WERI-Rb-1 (cell line): ENCODE measurements around the gene NTN1.

Experiments
- DNase-seq: peaks from one replicate; pipeline ENCODE4 v3.0.0-alpha.2; 2020
- H3K27ac ChIP-seq: fragments of 250-450 bp; sonication (Bioruptor Pico); 2 replicates; pipeline ENCODE4 v1.5.1; 2020; ENCODE audit warnings: mild to moderate bottlenecking, moderate library complexity
- H3K27me3 ChIP-seq: fragments of 250-450 bp; sonication (Bioruptor Pico); 2 replicates; pipeline ENCODE4 v1.5.1; 2021; ENCODE audit warnings: mild to moderate bottlenecking, low read depth, moderate library complexity; ENCODE audit not compliant: insufficient read depth, severe bottlenecking
- H3K36me3 ChIP-seq: fragments of 250-450 bp; sonication (Bioruptor Pico); 2 replicates; pipeline ENCODE4 v1.5.1; 2020; ENCODE audit warnings: mild to moderate bottlenecking, moderate library complexity
- H3K4me3 ChIP-seq: 2 replicates; pipeline ENCODE4 v1.5.1; 2011; ENCODE audit warnings: low read depth, mild to moderate bottlenecking, control low read depth, low read length
- H3K9me3 ChIP-seq: fragments of 250-450 bp; sonication (Bioruptor Pico); 2 replicates; pipeline ENCODE4 v1.5.1; 2021; ENCODE audit warnings: mild to moderate bottlenecking, moderate library complexity; ENCODE audit not compliant: severe bottlenecking
- CTCF ChIP-seq: IDR thresholded peaks from 2 replicates; pipeline ENCODE4 v1.5.1; 2011; ENCODE audit warnings: low read depth, mild to moderate bottlenecking, control low read depth, inconsistent platforms, low read length

NTN1 gene

GRCh38 chr17:9178319-9178718 is 157.0 kb downstream of the NTN1 start:
- TF ChIP-seq CTCF = no peak
- no peaks in the 10 kb centered on the region for H3K27me3 ChIP-seq

GRCh38 chr17:9179602-9180001 is 158.3 kb downstream of the NTN1 start:
- no peaks in the 10 kb centered on the region for H3K27me3 ChIP-seq
- H3K36me3 ChIP-seq = no peaks in the 10 kb centered on the region
- peaks cover under 1% of the 10 kb centered on the region for H3K9me3 ChIP-seq
- TF ChIP-seq CTCF = 0 out of 2 replicates have a peak, but pooled peaks have one; percentile 35
- H3K27ac ChIP-seq = no peak overlapping the region
- no peak overlapping the region for H3K4me3 ChIP-seq
- DNase-seq = no peak

More at GRCh38 chr17:9178319-9178718, 157.0 kb downstream of the NTN1 start:
- Histone ChIP-seq H3K36me3 (no peaks in the 10 kb centered on the region), H3K4me3 (no peak overlapping the region), H3K27ac (no peak overlapping the region), H3K9me3 (peaks cover 4% of the 10 kb centered on the region)
- DNase-seq = no peak

GRCh38 chr17:9181640-9182039 is 160.3 kb downstream of the NTN1 start:
- Histone ChIP-seq H3K36me3 (no peaks in the 10 kb centered on the region), H3K27me3 (no peaks in the 10 kb centered on the region), H3K9me3 (no peaks in the 10 kb centered on the region), H3K27ac (no peak overlapping the region), H3K4me3 (no peak overlapping the region)
- no peak for TF ChIP-seq CTCF
- DNase-seq = no peak

GRCh38 chr17:9183306-9183705 is 162.0 kb downstream of the NTN1 start:
- Histone ChIP-seq H3K27me3 (no peaks in the 10 kb centered on the region), H3K4me3 (no peak overlapping the region), H3K27ac (no peak overlapping the region), H3K36me3 (no peaks in the 10 kb centered on the region), H3K9me3 (no peaks in the 10 kb centered on the region)
- no peak for TF ChIP-seq CTCF
- DNase-seq = no peak

- Histone ChIP-seq H3K27me3 (no peaks in the 10 kb centered on the region), H3K9me3 (no peaks in the 10 kb centered on the region), H3K36me3 (no peaks in the 10 kb centered on the region), H3K4me3 (no peak overlapping the region), H3K27ac (no peak overlapping the region)
- no peak for DNase-seq
- TF ChIP-seq CTCF = no peak
These were observed 163.8 kb downstream of the NTN1 start for GRCh38 chr17:9185142-9185541.

GRCh38 chr17:9185688-9186284 is 164.5 kb downstream of the NTN1 start:
- Histone ChIP-seq H3K27me3 (no peaks in the 10 kb centered on the region), H3K9me3 (no peaks in the 10 kb centered on the region), H3K27ac (no peak overlapping the region), H3K36me3 (no peaks in the 10 kb centered on the region), H3K4me3 (no peak overlapping the region)
- DNase-seq = no peak
- no peak for TF ChIP-seq CTCF
